ENCODE results near the gene CFAP221.

The CFAP221 gene

DNA sequence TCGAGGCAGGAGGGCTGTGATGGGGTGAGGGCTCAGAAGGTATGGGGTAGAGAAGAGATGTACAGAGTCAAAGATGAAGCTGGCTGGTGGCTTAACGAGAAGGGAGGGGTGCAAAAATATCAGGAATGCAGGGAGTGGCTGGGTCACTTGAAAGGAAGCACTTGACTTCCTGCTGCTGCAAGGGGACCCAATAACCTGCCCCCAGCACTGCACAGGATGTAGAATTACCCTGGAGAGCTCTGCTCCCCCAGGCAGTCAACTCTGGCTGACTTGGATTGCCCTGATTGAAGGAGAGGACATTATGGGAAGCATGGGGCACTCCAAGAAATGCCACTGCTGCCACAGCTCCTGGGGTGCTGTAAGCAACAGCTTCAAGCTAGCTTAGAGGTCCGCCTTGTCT, 41.8 kb downstream of the CFAP221 start:
- H3K4me3 ChIP-seq (ENCODE audit: low read depth, low read length): no peak overlapping the region
- TF ChIP-seq, protein P1, sequence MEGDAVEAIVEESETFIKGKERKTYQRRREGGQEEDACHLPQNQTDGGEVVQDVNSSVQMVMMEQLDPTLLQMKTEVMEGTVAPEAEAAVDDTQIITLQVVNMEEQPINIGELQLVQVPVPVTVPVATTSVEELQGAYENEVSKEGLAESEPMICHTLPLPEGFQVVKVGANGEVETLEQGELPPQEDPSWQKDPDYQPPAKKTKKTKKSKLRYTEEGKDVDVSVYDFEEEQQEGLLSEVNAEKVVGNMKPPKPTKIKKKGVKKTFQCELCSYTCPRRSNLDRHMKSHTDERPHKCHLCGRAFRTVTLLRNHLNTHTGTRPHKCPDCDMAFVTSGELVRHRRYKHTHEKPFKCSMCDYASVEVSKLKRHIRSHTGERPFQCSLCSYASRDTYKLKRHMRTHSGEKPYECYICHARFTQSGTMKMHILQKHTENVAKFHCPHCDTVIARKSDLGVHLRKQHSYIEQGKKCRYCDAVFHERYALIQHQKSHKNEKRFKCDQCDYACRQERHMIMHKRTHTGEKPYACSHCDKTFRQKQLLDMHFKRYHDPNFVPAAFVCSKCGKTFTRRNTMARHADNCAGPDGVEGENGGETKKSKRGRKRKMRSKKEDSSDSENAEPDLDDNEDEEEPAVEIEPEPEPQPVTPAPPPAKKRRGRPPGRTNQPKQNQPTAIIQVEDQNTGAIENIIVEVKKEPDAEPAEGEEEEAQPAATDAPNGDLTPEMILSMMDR (IDR thresholded peaks at IDR 0.05; ENCODE audit: low read depth, low read length, missing control alignments): no peak
- no peak for DNase-seq (ENCODE audit: low read depth)
- in situ Hi-C loops (cut with HindIII; ENCODE audit: low sequenced_read_pairs): no loop called here

DNA sequence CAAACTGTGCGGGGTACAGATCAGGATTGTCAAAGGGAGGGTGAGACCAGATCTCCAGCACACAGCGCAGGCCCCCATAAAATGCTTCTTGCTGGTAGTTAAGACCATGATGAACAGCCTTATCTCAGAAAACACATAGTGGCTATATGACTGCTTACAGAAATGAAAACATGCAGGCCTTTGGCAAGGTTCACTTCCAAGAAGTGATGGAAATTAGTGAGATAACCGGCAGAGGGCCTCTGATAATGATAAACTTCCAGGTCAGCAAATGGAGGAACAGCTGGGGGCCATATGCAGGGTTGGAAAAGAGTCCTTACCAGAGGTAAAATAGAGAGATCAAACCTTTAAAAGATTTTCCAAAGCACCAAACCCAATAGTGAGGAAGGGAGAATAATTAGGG, 46.6 kb downstream of the CFAP221 start:
- in situ Hi-C loops (cut with HindIII; ENCODE audit: low sequenced_read_pairs): no loop called here
- TF ChIP-seq, protein P1 (IDR thresholded peaks at IDR 0.05; ENCODE audit: low read depth, low read length, missing control alignments): no peak

DNA sequence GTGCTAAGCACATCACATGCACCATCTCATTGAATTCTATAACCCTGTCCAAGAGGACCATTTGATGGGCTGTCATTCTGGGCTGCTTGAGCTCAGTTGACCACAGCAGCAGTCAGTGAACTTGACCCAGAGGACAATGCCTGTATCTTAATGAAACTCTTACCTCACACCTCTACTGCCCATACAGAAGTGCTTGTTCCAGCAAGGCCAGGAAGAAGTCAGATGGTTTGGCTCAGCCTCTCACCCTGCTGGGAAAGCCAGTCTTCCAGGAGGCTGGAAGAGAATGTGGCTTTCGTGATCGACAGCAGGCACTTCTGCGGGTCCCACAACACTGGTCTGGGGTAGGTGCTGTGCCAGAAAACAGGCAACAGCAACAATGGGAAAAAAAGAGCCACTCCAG, 47.3 kb downstream of the CFAP221 start:
- TF ChIP-seq, protein P1 (IDR thresholded peaks at IDR 0.05; ENCODE audit: low read depth, low read length, missing control alignments): no peak
- DNase-seq (ENCODE audit: low read depth): no peak
- no peak overlapping the region for H3K4me3 ChIP-seq (ENCODE audit: low read depth, low read length)
- in situ Hi-C loops (cut with HindIII; ENCODE audit: low sequenced_read_pairs): no loop called here

More for the DNA sequence above, 46.6 kb downstream of the CFAP221 start:
- no peak overlapping the region for H3K4me3 ChIP-seq (ENCODE audit: low read depth, low read length)
- no peak for DNase-seq (ENCODE audit: low read depth)

DNA sequence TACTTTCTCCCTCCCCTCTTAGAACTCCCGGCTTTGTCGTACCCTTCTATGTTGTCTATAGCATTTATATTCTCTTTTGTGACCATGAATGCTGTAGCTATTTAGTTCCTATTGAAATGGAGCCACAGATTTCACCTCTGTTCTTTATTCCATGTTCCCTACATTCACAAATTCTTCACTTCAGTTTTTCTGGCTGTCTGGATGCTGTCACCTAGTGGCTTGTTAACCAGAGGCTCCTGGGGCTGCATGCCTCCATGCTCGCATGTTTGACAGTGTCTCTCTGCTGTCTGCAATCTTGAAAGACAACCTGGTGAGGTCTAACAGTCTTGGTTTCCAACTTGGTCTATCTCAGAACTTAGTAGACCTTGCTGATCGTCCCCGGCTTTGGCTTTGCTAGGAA, 48.2 kb downstream of the CFAP221 start:
- H3K4me3 ChIP-seq (ENCODE audit: low read depth, low read length): no peak overlapping the region
- in situ Hi-C loops (cut with HindIII; ENCODE audit: low sequenced_read_pairs): no loop called here
- TF ChIP-seq, protein P1 (IDR thresholded peaks at IDR 0.05; ENCODE audit: low read depth, low read length, missing control alignments): no peak
- no peak for DNase-seq (ENCODE audit: low read depth)

DNA sequence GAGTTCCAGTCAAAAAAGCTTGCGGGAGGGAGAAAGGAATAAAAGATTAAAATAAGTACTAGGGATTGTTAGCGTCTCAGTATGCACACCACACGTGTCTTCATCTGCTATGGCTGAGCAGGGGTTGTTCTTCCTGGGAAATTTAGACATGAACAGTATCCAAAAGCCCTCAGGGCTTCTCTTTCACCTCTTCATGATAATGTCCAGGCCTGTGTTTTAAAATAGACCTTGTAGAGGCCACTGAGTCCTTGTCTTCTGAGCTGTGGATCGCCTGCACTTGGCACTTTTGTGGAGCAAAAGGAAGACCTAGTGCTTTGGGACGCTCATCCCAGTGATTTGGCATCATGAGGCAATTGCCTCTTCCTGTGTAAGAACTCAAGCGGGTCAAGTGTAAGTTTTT, 52.4 kb downstream of the CFAP221 start:
- TF ChIP-seq, protein P1 (IDR thresholded peaks at IDR 0.05; ENCODE audit: low read depth, low read length, missing control alignments): no peak
- in situ Hi-C loops (cut with HindIII; ENCODE audit: low sequenced_read_pairs): no loop called here

DNA sequence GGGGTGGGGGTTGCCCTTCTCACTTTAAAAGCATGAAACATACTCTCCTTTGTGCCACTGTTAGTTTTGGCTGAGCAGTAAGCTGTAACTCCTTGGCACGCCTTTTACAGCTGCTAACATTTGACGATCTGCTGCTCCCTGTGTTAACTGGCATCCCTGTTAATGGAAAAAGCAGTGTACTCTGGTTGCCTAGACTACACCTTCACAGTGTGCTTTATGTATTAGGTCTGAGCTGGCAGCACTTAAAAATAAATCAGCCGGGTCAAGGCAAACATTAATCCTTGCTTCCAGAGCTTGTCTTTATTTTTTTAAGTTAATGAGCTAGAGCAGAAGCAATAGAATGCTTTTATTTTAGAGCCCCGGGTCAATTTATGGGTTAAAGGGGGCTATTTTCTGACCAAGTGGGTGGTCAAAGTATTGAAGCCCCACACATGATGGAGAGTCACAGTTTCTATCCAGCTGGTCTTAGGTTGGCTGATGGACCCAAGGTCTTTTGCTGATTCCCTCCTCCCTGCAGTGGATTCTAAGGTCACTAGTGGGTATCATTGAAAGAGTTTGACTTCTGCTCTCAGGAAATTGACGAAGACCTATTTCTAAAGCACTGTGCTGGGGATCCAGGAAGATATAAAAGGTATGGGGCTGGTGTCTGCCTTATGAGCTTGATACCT, 54.5 kb downstream of the CFAP221 start:
- in situ Hi-C loops (cut with HindIII; ENCODE audit: low sequenced_read_pairs): no loop called here
- DNase-seq (ENCODE audit: low read depth): no peak
- TF ChIP-seq, protein P1 (IDR thresholded peaks at IDR 0.05; ENCODE audit: low read depth, low read length, missing control alignments): no peak
- no peak overlapping the region for H3K4me3 ChIP-seq (ENCODE audit: low read depth, low read length)

More for the DNA sequence above, 52.4 kb downstream of the CFAP221 start:
- H3K4me3 ChIP-seq (ENCODE audit: low read depth, low read length): no peak overlapping the region
- DNase-seq (ENCODE audit: low read depth): no peak
